ENCODE results near the gene PHF19.

PHF19 gene

DNA sequence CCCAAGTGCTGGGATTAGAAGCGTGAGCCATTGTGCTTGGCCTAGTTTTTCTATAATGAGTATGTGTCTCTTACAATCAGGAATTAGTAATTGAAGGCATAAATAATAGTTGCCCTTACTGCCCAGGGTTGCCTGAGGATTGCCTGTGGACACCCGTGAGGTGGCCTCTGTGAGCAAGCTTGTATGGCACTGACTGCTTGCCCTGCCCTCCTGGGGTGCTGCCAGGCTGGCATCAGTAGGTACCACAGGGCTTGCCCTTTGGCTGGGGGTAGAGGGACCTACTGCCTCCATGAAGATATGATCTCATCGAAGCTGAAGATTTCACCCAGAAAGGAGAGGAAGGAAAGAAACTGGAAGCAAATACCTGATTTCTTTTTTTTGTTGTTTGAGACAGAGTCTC, 23.8 kb upstream of the PHF19 start:
- CTCF ChIA-PET, result no interaction called here
- DNase-seq (ENCODE audit: extremely low spot score), result no peak
- POLR2A ChIA-PET, result no interaction called here
- TF ChIP-seq FOXM1 (IDR thresholded peaks at IDR 0.05; ENCODE audit: borderline replicate concordance), result no peak
- TF ChIP-seq HDGF (IDR thresholded peaks at IDR 0.05; ENCODE audit: borderline replicate concordance), result no peak
- no peak for TF ChIP-seq FOXA1 (IDR thresholded peaks at IDR 0.05)
- TF ChIP-seq, protein P1, sequence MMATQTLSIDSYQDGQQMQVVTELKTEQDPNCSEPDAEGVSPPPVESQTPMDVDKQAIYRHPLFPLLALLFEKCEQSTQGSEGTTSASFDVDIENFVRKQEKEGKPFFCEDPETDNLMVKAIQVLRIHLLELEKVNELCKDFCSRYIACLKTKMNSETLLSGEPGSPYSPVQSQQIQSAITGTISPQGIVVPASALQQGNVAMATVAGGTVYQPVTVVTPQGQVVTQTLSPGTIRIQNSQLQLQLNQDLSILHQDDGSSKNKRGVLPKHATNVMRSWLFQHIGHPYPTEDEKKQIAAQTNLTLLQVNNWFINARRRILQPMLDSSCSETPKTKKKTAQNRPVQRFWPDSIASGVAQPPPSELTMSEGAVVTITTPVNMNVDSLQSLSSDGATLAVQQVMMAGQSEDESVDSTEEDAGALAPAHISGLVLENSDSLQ (IDR thresholded peaks at IDR 0.05), result no peak
- TF ChIP-seq TARDBP (IDR thresholded peaks at IDR 0.05), result no peak
- no peak for TF ChIP-seq LEF1 (IDR thresholded peaks at IDR 0.05; ENCODE audit: borderline replicate concordance)
- no peak for TF ChIP-seq SP1 (IDR thresholded peaks at IDR 0.05)
- TF ChIP-seq FOXK2 (IDR thresholded peaks at IDR 0.05), result no peak
- TF ChIP-seq ZNF384 (IDR thresholded peaks at IDR 0.05), result no peak
- TF ChIP-seq NFRKB (IDR thresholded peaks at IDR 0.05), result no peak
- TF ChIP-seq BHLHE40 (IDR thresholded peaks at IDR 0.05; ENCODE audit: borderline replicate concordance), result no peak
- no peak for TF ChIP-seq CTBP1 (IDR thresholded peaks at IDR 0.05; ENCODE audit: borderline replicate concordance)
- TF ChIP-seq L3MBTL2 (conservative IDR thresholded peaks at IDR 0.05), result no peak
- TF ChIP-seq ELF4 (IDR thresholded peaks at IDR 0.05), result no peak

DNA sequence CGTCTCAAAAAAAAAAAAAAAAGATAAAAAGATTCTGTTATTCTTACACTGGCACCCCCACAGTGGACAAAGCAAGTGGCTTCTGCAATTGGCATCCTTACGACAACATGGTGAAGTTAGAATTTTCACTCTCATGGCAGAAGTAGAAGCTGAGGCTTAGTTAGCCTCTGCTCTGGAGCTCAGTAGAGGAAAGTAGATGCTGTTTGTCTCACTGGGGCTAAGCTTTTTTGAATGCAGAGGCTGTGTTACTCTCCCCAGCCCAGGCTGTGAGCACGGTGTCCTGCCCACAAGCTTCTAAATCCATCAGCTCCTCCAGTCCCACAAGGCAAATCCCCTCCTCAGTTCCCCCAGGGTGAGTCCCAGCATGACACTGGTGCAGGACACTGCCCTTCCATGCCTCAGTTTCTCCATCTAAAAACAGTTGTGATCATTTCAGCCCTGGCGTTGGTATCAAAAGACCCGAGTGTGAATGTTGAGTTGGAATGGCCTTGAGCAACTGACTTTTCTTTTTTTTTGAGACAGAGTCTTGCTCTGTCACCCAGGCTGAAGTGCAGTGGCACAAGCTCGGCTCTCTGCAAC, 22.6 kb upstream of the PHF19 start:
- TF ChIP-seq ZNF384 (IDR thresholded peaks at IDR 0.05) (no peak), HDGF (IDR thresholded peaks at IDR 0.05; ENCODE audit: borderline replicate concordance) (no peak), BHLHE40 (IDR thresholded peaks at IDR 0.05; ENCODE audit: borderline replicate concordance) (no peak), SUZ12 (IDR thresholded peaks at IDR 0.05) (no peak), L3MBTL2 (conservative IDR thresholded peaks at IDR 0.05) (no peak), FOXK2 (IDR thresholded peaks at IDR 0.05) (no peak), FOXM1 (IDR thresholded peaks at IDR 0.05; ENCODE audit: borderline replicate concordance) (no peak)
- no peak for DNase-seq (ENCODE audit: extremely low spot score)
- CTCF ChIA-PET, result interaction anchor here (0.6 kb wide), 1 partner anchor 13 kb away, joined by 3 read pairs; no protein-coding TSS in a partner anchor
- POLR2A ChIA-PET, result interaction anchor here (0.7 kb wide), 1 partner anchor 9 kb away, joined by 3 read pairs; no protein-coding TSS in a partner anchor

DNA sequence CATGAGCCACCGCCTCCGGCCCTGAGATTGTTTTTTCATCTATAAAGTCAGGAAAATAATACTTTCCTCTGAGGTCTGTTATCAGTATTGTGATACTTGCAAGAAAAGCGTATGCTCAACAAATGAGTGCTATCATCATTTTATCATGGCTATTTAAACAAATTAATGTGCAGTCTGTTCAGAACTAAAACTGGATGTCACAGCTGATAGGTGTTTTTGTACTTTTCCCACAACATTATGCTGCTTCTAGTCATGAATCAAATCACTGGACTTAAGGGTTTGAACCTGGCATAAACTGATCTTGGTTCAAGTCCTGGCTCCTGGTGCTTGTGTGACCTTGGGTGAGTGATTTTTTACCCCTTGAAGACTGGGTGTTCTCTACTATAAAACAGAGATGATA, 21.4 kb upstream of the PHF19 start:
- CTCF ChIA-PET, result no interaction called here
- DNase-seq (ENCODE audit: extremely low spot score), result no peak
- no peak for TF ChIP-seq BHLHE40 (IDR thresholded peaks at IDR 0.05; ENCODE audit: borderline replicate concordance)
- no peak for TF ChIP-seq SUZ12 (IDR thresholded peaks at IDR 0.05)
- no peak for TF ChIP-seq FOXK2 (IDR thresholded peaks at IDR 0.05)
- POLR2A ChIA-PET, result no interaction called here

DNA sequence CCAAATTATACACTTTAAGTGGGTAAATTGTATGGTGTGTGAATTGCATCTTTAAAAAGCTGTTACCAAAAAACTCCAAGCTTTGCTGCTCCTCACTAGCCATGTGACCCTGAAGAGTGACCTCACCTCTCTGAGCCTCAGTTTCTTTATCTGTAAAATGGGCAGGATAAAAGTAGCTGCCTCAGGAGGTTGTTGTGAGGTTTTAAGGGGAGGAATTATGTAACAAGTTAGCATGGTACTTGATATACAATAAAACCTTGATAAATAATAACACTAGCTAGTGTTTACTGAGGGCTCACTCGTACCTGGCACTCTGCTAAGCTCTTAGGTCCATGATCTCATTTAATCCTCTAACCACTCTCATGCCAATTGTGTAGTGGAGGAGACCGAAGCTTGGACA, 19.0 kb upstream of the PHF19 start:
- TF ChIP-seq ZNF384 (IDR thresholded peaks at IDR 0.05), result no peak
- no peak for TF ChIP-seq LEF1 (IDR thresholded peaks at IDR 0.05; ENCODE audit: borderline replicate concordance)
- no peak for TF ChIP-seq BHLHE40 (IDR thresholded peaks at IDR 0.05; ENCODE audit: borderline replicate concordance)
- TF ChIP-seq FOXM1 (IDR thresholded peaks at IDR 0.05; ENCODE audit: borderline replicate concordance), result no peak
- TF ChIP-seq, protein P1 (IDR thresholded peaks at IDR 0.05), result no peak
- no peak for TF ChIP-seq CTBP1 (IDR thresholded peaks at IDR 0.05; ENCODE audit: borderline replicate concordance)
- DNase-seq (ENCODE audit: extremely low spot score), result no peak
- ChIA-PET POLR2A (interaction anchor here (0.8 kb wide), 1 partner anchor 103 kb away, joined by 4 read pairs; the partner anchor contains the start of gene FBXW2), CTCF (no interaction called here)

DNA sequence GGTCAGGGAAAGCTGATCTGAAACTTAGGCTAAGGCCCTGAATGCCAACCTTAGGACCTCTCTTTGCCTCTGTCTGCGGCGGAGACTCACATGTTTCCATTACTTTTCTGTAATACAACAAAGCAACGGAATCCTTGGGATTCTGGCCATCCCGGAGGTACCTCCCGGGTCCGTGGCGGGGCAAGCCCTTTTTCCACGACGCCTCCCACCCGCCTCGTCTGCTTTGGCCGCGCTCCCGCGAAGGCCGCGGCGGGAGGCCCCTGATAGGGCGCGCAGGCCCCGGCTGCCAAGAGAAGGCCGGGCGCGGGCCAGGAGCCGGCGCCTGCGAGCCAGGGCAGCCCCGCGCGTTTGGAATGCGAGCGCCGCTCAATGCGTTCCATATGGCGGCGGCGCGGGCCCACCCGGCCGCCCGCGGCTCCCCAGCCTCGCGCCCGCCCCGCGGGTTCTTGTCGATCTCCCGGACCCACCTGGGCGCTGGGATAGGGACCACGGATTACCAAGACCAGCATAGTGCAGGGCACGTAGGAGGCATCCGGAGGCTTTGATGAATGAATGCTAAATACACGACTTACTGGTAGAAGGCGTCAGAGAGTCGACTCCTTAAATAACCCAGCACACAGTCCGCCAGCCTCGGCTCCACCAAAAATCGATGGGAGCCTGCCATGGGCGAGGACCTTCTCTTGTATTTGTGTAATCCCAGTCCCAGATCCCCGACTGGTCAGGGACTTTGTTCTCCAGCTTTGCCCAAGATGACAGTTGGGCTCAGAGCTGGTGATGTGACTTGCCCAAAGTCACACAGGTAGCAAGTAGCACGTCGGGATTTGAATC, 17.5 kb upstream of the PHF19 start:
- POLR2A ChIA-PET, result interaction anchor here (0.7 kb wide), 1 partner anchor 386 kb away, joined by 3 read pairs; no protein-coding TSS in a partner anchor
- DNase-seq (ENCODE audit: extremely low spot score), result no peak
- TF ChIP-seq, protein P1 (IDR thresholded peaks at IDR 0.05), result no peak
- TF ChIP-seq NFRKB (IDR thresholded peaks at IDR 0.05) (no peak), SUZ12 (IDR thresholded peaks at IDR 0.05) (no peak), FOXA1 (IDR thresholded peaks at IDR 0.05) (no peak), BHLHE40 (IDR thresholded peaks at IDR 0.05; ENCODE audit: borderline replicate concordance) (no peak), LEF1 (IDR thresholded peaks at IDR 0.05; ENCODE audit: borderline replicate concordance) (no peak), CTBP1 (IDR thresholded peaks at IDR 0.05; ENCODE audit: borderline replicate concordance) (no peak), ZNF384 (IDR thresholded peaks at IDR 0.05) (no peak), L3MBTL2 (conservative IDR thresholded peaks at IDR 0.05) (no peak), FOXK2 (IDR thresholded peaks at IDR 0.05) (no peak), SP1 (IDR thresholded peaks at IDR 0.05) (no peak), ARNT (IDR thresholded peaks at IDR 0.05) (no peak), FOXM1 (IDR thresholded peaks at IDR 0.05; ENCODE audit: borderline replicate concordance) (no peak)

DNA sequence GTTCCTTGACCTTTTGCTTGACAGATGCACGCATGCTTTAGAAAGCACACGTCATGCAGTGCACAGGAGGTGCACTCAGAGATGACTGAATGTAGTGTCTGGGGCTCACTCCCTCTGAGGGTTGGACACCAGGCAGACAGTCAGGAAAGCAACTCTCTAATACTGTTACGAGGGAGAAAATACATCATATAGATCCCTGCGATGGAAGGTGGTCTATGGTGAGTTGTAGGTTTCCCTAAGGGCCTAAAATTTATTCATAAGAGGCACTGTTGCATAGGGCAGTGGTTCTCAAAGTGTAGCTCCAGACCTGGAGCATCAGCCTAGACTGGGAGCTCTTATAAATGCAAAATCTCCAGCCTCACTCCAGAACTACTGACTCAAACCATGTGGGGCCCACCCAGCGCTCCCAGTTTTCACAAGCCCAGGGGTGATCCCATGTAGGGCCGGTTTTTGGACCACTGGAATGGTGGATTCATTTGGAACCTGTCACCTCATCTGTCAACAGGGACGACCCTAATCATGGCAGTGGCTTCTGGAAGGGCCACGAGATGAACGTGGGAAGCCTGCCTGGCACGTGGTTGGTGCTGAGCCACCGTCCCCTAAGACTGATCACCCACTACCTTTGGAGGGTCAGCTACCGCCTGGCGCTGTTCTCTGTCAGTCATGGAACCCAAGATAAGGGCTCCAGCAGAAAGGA, 16.8 kb upstream of the PHF19 start:
- CTCF ChIA-PET, result interaction anchor here (0.6 kb wide), 1 partner anchor 65 kb away, joined by 6 read pairs; no protein-coding TSS in a partner anchor
- no peak for TF ChIP-seq FOXM1 (IDR thresholded peaks at IDR 0.05; ENCODE audit: borderline replicate concordance)
- TF ChIP-seq FOXA1 (IDR thresholded peaks at IDR 0.05), result no peak
- no peak for TF ChIP-seq SUZ12 (IDR thresholded peaks at IDR 0.05)
- no peak for TF ChIP-seq ARNT (IDR thresholded peaks at IDR 0.05)
- no peak for TF ChIP-seq LEF1 (IDR thresholded peaks at IDR 0.05; ENCODE audit: borderline replicate concordance)
- TF ChIP-seq, protein P1 (IDR thresholded peaks at IDR 0.05), result no peak
- TF ChIP-seq ZNF384 (IDR thresholded peaks at IDR 0.05), result no peak
- TF ChIP-seq CTBP1 (IDR thresholded peaks at IDR 0.05; ENCODE audit: borderline replicate concordance), result no peak
- TF ChIP-seq TARDBP (IDR thresholded peaks at IDR 0.05), result no peak
- no peak for TF ChIP-seq FOXK2 (IDR thresholded peaks at IDR 0.05)
- TF ChIP-seq NFRKB (IDR thresholded peaks at IDR 0.05), result no peak
- TF ChIP-seq L3MBTL2 (conservative IDR thresholded peaks at IDR 0.05), result no peak
- TF ChIP-seq HDGF (IDR thresholded peaks at IDR 0.05; ENCODE audit: borderline replicate concordance), result no peak
- TF ChIP-seq BHLHE40 (IDR thresholded peaks at IDR 0.05; ENCODE audit: borderline replicate concordance), result no peak
- TF ChIP-seq ELF4 (IDR thresholded peaks at IDR 0.05), result no peak
- POLR2A ChIA-PET, result no interaction called here
- DNase-seq (ENCODE audit: extremely low spot score), result no peak

More for the DNA sequence above, 17.5 kb upstream of the PHF19 start:
- CTCF ChIA-PET, result no interaction called here

Data from HEK293T (cell line).